ENCODE measurements around the gene ITGBL1. TPM values are rescaled to one million over a fixed set of nuclear protein-coding genes. Genes with fewer than 3 reads are reported as not detected.

The ITGBL1 gene
- total and polyA plus RNA-seq, 2 of the 4 experiments (the other 2 are of a cell fraction), result 22.2 to 24.2 TPM

DNA sequence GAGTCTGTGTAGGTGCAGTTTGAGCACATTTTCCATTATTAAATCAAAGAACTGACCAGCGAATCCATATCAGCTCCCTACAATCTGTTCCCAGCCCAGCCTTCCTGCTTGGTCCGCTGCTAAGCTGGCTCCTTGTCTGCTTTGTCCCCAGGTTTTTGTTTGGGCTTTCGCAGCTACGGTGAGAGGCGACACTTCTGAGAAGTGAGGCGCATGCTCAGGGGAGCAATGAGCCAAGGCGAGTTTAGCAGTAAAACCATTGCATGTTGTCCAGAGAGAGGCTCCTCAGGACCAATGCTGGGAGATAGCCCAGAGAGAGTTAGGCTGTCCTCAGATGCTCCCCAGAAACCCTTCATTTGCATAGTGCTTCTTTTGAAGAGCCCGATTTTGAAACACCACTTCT lies 162.0 kb downstream of the ITGBL1 start:
- H3K56ac ChIP-seq (ENCODE audit: extremely low read depth, insufficient read depth, low read length), result no peak overlapping the region
- H3K9me1 ChIP-seq (ENCODE audit: insufficient read depth, low read length), result no peaks in the 10 kb centered on the region
- H3K27ac ChIP-seq (ENCODE audit: insufficient read depth, low read length), result no peak overlapping the region
- H2AFZ ChIP-seq (replicated peaks; ENCODE audit: low read length, poor library complexity), result no peak overlapping the region
- no peak overlapping the region for H4K5ac ChIP-seq (ENCODE audit: low read depth, low read length)
- no peak overlapping the region for H3K18ac ChIP-seq (ENCODE audit: low read depth, low read length)
- no peaks in the 10 kb centered on the region for H3K79me1 ChIP-seq (ENCODE audit: low read depth in 1 of 2, low read length in 2 of 2)
- dilution Hi-C loops (cut with HindIII; ENCODE audit: low sequenced_read_pairs, unreplicated experiment) (no loop called here), in situ Hi-C loops (cut with MboI; ENCODE audit: low sequenced_read_pairs) (no loop called here), intact Hi-C loops (cut with micrococcal nuclease) (no loop called here)
- H3K14ac ChIP-seq (replicated peaks; ENCODE audit: low read depth, low read length), result no peak overlapping the region
- H4K20me1 ChIP-seq (ENCODE audit: insufficient read depth, low read length), result no peaks in the 10 kb centered on the region
- no peak overlapping the region for H3K4ac ChIP-seq (ENCODE audit: low read depth, low read length)
- no peaks in the 10 kb centered on the region for H3K27me3 ChIP-seq (ENCODE audit: control insufficient read depth, insufficient read depth, low read length)
- WGBS, 2 experiments (ENCODE audit: extremely low coverage in 2 of 2, insufficient read length in 1 of 2), result 96% methylated on average over 6 of the region's 8 CpGs; no CpG with 5 or more reads in 1 of the 2 experiments
- TF ChIP-seq MAZ (IDR thresholded peaks at IDR 0.05; ENCODE audit: borderline replicate concordance, low read depth, low read length) (no peak), BHLHE40 (IDR thresholded peaks at IDR 0.05; ENCODE audit: low read depth, low read length) (no peak), CEBPB (IDR thresholded peaks at IDR 0.05; ENCODE audit: low read depth, low read length) (no peak), RCOR1 (IDR thresholded peaks at IDR 0.05; ENCODE audit: insufficient replicate concordance, low read length) (no peak), SMC3 (IDR thresholded peaks at IDR 0.05; ENCODE audit: low read depth, low read length) (no peak), RFX5 (IDR thresholded peaks at IDR 0.05; ENCODE audit: low read depth, low read length) (no peak), USF2 (IDR thresholded peaks at IDR 0.05; ENCODE audit: low read depth, low read length) (no peak), RAD21 (IDR thresholded peaks at IDR 0.05; ENCODE audit: low read length) (no peak)
- TF ChIP-seq, protein P1, sequence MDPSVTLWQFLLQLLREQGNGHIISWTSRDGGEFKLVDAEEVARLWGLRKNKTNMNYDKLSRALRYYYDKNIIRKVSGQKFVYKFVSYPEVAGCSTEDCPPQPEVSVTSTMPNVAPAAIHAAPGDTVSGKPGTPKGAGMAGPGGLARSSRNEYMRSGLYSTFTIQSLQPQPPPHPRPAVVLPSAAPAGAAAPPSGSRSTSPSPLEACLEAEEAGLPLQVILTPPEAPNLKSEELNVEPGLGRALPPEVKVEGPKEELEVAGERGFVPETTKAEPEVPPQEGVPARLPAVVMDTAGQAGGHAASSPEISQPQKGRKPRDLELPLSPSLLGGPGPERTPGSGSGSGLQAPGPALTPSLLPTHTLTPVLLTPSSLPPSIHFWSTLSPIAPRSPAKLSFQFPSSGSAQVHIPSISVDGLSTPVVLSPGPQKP (IDR thresholded peaks at IDR 0.05; ENCODE audit: borderline replicate concordance, low read depth, low read length), result no peak
- H2BK5ac ChIP-seq (ENCODE audit: low read depth, low read length, poor library complexity, severe bottlenecking), result no peak overlapping the region
- H4K8ac ChIP-seq (ENCODE audit: low read depth in 2 of 2, low read length in 2 of 2), result no peak overlapping the region
- H3K9me3 ChIP-seq (ENCODE audit: control insufficient read depth, insufficient read depth, low read length), result no peaks in the 10 kb centered on the region
- no peak overlapping the region for H2BK20ac ChIP-seq (ENCODE audit: low read depth, low read length)
- H2AK5ac ChIP-seq (ENCODE audit: low read depth, low read length), result no peak overlapping the region
- H3K23ac ChIP-seq (ENCODE audit: low read depth, low read length), result no peak overlapping the region
- no peak overlapping the region for H3K9ac ChIP-seq (ENCODE audit: low read depth, low read length)
- no peak overlapping the region for H3K4me3 ChIP-seq (ENCODE audit: insufficient read depth, low read depth, low read length)
- H2BK15ac ChIP-seq (ENCODE audit: low read depth, low read length), result no peak overlapping the region
- H4K91ac ChIP-seq (ENCODE audit: insufficient read depth, low read depth, low read length), result no peak overlapping the region
- no peaks in the 10 kb centered on the region for H3K36me3 ChIP-seq (ENCODE audit: control insufficient read depth, insufficient read depth, low read length)
- ATAC-seq (ENCODE audit: low read depth) (no peak), DNase-seq (no peak)
- H2AK9ac ChIP-seq (replicated peaks; ENCODE audit: low read depth, low read length, poor library complexity), result no peak overlapping the region
- no TSS peak for BruUV-seq (replicated peaks)
- no peak overlapping the region for H2BK120ac ChIP-seq (ENCODE audit: low read depth, low read length)
- ChIA-PET POLR2A (ENCODE audit: unreplicated experiment) (no interaction called here), CTCF (no interaction called here)
- no peaks in the 10 kb centered on the region for H3K4me1 ChIP-seq (ENCODE audit: control insufficient read depth, insufficient read depth, low read length)
- no peak overlapping the region for H3K4me2 ChIP-seq (ENCODE audit: low read depth, low read length)

Measured in IMR-90 (cell line).